GM20000 (cell line): ENCODE data around the gene SLC2A4.

Experiments used
- DNase-seq: peaks from one replicate; pipeline ENCODE4 v3.0.0; 2012; ENCODE audit warnings: low spot score
- CTCF ChIP-seq: IDR thresholded peaks from 2 replicates; pipeline ENCODE4 v1.5.1; 2012; ENCODE audit warnings: mild to moderate bottlenecking, control low read depth; ENCODE audit errors: extremely low read depth, missing control alignments

Gene SLC2A4

GRCh38 chr17:7256766-7257456 is 24.6 kb upstream of the SLC2A4 start:
- TF ChIP-seq CTCF, result no peak

DNA sequence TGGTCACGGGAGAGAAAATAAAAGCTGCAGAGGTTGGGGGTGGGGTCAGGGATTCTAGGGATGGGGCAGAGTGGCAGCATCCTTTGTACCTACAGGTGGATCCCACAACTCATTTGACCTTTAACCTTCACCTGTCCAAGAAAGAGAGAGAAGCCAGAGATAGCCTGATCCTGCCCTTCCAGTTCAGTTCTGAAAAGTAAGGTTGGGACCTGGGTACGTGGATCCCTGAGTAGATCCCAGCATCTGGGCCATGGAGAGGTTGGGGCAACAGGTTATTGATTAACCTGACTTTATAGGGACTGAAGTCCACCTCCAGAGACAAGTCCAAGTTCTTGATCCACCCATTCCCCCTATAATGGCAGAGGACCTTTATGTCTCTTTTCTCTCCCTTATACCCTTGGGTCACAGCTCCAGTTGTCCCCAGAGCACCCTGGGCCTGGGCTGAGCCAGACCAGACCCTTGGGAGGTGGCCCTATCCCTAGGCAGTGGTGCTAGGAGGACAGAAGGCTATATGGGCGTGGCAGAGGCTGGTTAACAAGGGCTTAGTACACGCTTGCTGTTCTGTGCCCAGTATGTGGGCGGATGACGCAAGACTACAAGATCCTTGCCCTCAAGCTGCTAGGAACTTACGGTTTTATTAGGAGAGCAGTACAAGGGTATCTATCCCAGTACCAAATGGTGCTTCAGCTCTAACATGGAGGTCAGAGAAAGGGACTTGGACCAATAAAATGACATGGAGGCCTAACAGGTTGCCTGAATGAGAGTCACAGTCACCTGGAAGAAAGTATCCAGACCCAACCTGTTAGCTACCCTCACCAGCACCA is 22.6 kb upstream of the SLC2A4 start:
- DNase-seq, result no peak
- TF ChIP-seq CTCF, result no peak

More at GRCh38 chr17:7256766-7257456, 24.6 kb upstream of the SLC2A4 start:
- DNase-seq, result no peak

DNA sequence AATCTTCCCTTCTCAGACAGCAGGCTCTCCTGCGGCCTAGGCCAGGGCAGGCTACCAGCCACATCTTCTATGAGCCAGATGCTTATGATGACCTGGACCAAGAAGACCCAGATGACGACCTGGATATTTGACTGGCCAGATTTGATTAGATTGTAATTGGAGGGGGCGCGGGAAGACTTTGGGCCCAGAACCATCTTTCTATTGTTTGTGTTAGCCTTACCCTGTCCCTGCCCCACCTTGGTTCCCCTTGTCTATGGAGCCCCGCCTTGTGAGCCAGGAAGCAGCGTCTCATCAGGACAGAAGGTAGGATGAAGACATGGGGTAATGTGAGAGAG is 22.0 kb upstream of the SLC2A4 start:
- no peak for TF ChIP-seq CTCF
- no peak for DNase-seq

DNA sequence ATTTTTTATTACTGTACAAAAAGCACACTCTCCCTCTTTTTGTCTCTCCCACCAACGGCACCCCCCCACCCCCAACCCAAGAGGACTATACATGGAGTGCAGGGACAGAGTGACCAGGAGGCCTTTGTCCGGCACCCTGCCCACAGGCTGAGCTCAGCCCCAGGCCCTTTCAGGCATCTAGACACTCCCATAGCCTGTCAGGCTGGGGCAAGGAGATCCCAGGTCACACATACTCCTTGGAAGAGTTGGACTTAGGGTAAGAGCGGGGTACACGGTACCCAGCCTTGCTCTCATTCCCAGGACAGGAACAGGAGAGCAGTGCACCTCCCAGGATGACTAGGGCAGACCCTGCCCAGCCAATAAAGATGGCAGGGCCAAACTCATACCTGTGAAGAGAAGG is 21.4 kb upstream of the SLC2A4 start:
- TF ChIP-seq CTCF, result no peak
- DNase-seq, result no peak

DNA sequence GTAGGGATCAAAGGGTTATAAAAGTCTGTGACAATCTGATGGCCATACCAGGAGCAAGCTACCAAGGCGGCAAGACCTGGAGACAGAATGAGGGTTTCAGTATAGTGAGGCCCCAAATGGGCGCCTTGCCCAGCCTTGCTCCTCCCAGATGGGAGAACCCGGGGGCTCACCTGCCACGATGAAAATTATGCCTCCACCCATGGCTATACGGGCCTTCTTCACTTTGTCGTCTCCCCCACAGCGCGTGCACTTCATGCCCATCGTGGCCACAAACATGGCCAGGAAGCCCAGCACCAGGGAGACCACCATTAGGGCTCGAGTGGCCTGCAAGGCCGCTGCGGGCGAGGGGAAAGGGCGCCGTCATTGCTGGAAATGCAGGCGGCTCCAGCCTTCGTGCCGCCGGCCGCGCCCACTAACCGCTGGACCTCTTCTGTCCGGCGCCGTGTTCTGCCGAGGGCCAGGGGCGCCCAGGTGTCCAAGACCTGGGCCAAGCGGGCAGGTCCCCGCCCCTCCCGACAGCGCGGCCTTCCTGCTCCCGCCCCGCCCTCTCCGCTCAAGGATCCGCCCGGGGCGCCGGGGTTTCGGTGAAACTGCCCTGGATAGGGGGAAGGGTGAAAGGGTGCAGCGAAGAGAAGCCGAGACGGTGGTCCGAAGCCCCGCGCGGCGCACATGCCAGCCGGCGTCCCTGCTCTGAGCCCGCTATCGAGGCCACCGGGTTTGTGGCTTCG is 20.7 kb upstream of the SLC2A4 start:
- peak; percentile 71 for DNase-seq
- TF ChIP-seq CTCF, result no peak

DNA sequence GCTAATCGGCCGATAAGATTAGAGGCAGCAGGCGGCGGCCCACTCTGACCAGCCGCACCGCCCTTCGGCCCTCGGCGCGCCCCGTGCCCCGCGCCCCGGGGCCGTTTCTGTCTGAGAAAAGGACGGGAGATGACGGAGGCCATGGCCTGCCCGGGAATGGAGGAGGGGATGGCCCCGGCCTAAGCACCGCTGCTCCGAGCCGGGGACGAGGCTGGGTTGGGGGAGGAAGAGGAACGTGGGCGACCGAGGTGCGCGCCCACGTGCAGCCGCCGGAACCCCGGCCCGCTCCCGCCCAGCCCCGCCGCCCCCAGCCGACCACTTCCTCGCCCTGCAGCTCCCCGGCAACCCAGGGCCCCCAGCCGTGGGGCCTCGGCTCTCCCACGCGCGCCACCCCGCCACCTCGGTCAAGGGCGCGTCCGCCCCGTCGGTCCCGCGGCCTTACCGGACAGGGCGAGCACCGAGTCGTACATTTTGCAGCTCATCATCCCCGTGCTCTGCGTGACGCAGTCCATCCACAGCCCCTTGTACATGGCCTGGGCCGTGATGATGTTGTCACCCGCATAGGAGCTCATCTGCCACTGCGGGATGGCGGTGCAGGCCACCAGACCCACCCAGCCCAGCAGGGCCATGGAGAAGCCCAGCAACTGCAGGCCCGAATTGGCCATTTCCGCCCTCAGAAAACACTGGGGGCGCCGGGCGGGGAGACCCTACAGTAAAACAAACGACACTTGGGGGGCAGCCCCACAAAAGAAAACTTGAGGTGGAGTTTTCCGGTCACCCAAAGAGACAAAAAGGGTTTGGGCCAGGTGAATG is 19.9 kb upstream of the SLC2A4 start:
- peak; percentile 76 for DNase-seq
- no peak for TF ChIP-seq CTCF
